Trophoblast cell (in vitro differentiated cells and primary cell): ENCODE data around the gene CCDC88B.
"Not testable (repeated sequence)": the region's sequence is repeated elsewhere in the genome, so short reads cannot be mapped to it uniquely, and the experiment has no call there.

Experiments
- DNase-seq, 2 donors: peaks; one replicate each; pipeline ENCODE4 v3.0.0-alpha.2; 2016
- H2AFZ ChIP-seq: 2 replicates; pipeline ENCODE4 v1.6.1; 2013; ENCODE audit warnings: low read length, moderate library complexity, mild to moderate bottlenecking; ENCODE audit not compliant: insufficient read depth, poor library complexity
- H2AK5ac ChIP-seq: 2 replicates; pipeline ENCODE4 v1.6.1; 2013; ENCODE audit warnings: mild to moderate bottlenecking, low read length
- H2BK120ac ChIP-seq: 2 replicates; pipeline ENCODE4 v1.6.1; 2013; ENCODE audit warnings: low read length, mild to moderate bottlenecking, moderate library complexity; ENCODE audit not compliant: insufficient read depth, poor library complexity
- H2BK12ac ChIP-seq: 2 replicates; pipeline ENCODE4 v1.6.1; 2013; ENCODE audit warnings: mild to moderate bottlenecking, low read length, moderate library complexity
- H2BK5ac ChIP-seq: 2 replicates; pipeline ENCODE4 v1.6.1; 2013; ENCODE audit warnings: low read length, low read depth, moderate library complexity, mild to moderate bottlenecking; ENCODE audit not compliant: poor library complexity
- H3K14ac ChIP-seq: 2 replicates; pipeline ENCODE4 v1.6.1; 2013; ENCODE audit warnings: mild to moderate bottlenecking, low read length
- H3K18ac ChIP-seq: 2 replicates; pipeline ENCODE4 v1.6.1; 2013; ENCODE audit warnings: mild to moderate bottlenecking, low read length
- H3K23ac ChIP-seq: 2 replicates; pipeline ENCODE4 v1.6.1; 2013; ENCODE audit warnings: low read length
- H3K27ac ChIP-seq: 2 replicates; pipeline ENCODE4 v1.5.1; 2013; ENCODE audit warnings: low read depth, mild to moderate bottlenecking, inconsistent platforms, low read length, moderate library complexity
- H3K27me3 ChIP-seq: 2 replicates; pipeline ENCODE4 v1.6.1; 2013; ENCODE audit warnings: inconsistent platforms, mild to moderate bottlenecking, low read length, moderate library complexity; ENCODE audit not compliant: insufficient read depth
- H3K36me3 ChIP-seq, 2 experiments: 1 replicate in 1 of 2; 2 replicates in 1 of 2; pipeline ENCODE4 v1.6.1; 2013; ENCODE audit warnings: low read length in 2 of 2, mild to moderate bottlenecking in 2 of 2, moderate library complexity in 1 of 2; ENCODE audit not compliant: insufficient read depth in 2 of 2, control insufficient read depth in 1 of 2
- H3K4ac ChIP-seq: 2 replicates; pipeline ENCODE4 v1.6.1; 2013; ENCODE audit warnings: low read depth, mild to moderate bottlenecking, low read length, moderate library complexity
- H3K4me1 ChIP-seq, 2 experiments: 1 replicate in 1 of 2; 2 replicates in 1 of 2; pipeline ENCODE4 v1.6.1; 2013; ENCODE audit warnings: low read length in 2 of 2, mild to moderate bottlenecking in 2 of 2, moderate library complexity in 1 of 2; ENCODE audit not compliant: insufficient read depth in 2 of 2, control insufficient read depth in 1 of 2
- H3K4me2 ChIP-seq: 2 replicates; pipeline ENCODE4 v1.6.1; 2013; ENCODE audit warnings: inconsistent platforms, mild to moderate bottlenecking, low read length, moderate library complexity
- H3K4me3 ChIP-seq: 2 replicates; pipeline ENCODE4 v1.5.1; 2013; ENCODE audit warnings: mild to moderate bottlenecking, low read depth, low read length, inconsistent platforms
- H3K79me1 ChIP-seq: one replicate; pipeline ENCODE4 v1.6.1; 2013; ENCODE audit warnings: low read length
- H3K79me2 ChIP-seq: 2 replicates; pipeline ENCODE4 v1.6.1; 2013; ENCODE audit warnings: low read length, mild to moderate bottlenecking; ENCODE audit not compliant: control insufficient read depth, insufficient read depth, poor library complexity
- H3K9ac ChIP-seq: 2 replicates; pipeline ENCODE4 v1.6.1; 2013; ENCODE audit warnings: mild to moderate bottlenecking, low read length
- H3K9me3 ChIP-seq: 2 replicates; pipeline ENCODE4 v1.6.1; 2013; ENCODE audit warnings: low read depth, mild to moderate bottlenecking, control low read depth, inconsistent platforms, low read length; ENCODE audit not compliant: insufficient read depth
- H4K12ac ChIP-seq: 2 replicates; pipeline ENCODE4 v1.6.1; 2013; ENCODE audit warnings: low read depth, mild to moderate bottlenecking, low read length, moderate library complexity
- H4K8ac ChIP-seq: 2 replicates; pipeline ENCODE4 v1.6.1; 2013; ENCODE audit warnings: low read depth, mild to moderate bottlenecking, low read length, moderate library complexity
- H4K91ac ChIP-seq: one replicate; pipeline ENCODE4 v1.6.1; 2013; ENCODE audit warnings: low read depth, mild to moderate bottlenecking, low read length, moderate library complexity
- WGBS: extraction: QIAGEN DNeasy Blood & Tissue Kit; methylation state at CpG from one replicate; pipeline ENCODE4 v1.1.7; 2013; ENCODE audit warnings: missing lambda C conversion rate; ENCODE audit not compliant: insufficient read length, insufficient coverage; ENCODE audit errors: extremely low coverage; 5-methylcytosine and 5-hydroxymethylcytosine counted together

CCDC88B gene

DNA sequence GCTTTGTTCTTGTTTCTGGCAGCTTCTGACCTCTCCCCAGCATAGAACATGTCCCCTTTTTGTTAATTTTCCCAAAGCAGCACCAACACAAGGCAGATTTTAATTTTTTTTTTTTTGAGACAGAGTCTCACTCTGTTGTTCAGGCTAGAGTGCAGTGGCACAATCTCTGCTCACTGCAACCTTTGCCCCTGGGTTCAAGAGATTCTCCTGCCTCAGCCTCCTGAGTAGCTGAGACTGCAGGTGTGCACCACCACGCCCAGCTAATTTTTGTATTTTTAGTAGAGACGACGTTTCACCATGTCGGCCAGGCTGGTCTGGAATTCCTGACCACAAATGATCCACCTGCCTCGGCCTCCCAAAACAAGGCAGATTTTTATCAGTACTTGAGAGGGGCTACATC lies 32.2 kb upstream of the CCDC88B start:
- Histone ChIP-seq H3K4me1 (peaks cover 15 to 18% of the 10 kb centered on the region in 2 experiments), H3K36me3 (peaks cover 8 to 12% of the 10 kb centered on the region in 2 experiments), H3K79me1 (peaks cover 15% of the 10 kb centered on the region)
- not testable (repeated sequence) for H2BK12ac ChIP-seq, H2BK120ac ChIP-seq, H3K23ac ChIP-seq, H2BK5ac ChIP-seq, H3K4me3 ChIP-seq, H2AK5ac ChIP-seq, H3K27me3 ChIP-seq, H3K27ac ChIP-seq, H3K9me3 ChIP-seq, H2AFZ ChIP-seq, DNase-seq, H3K9ac ChIP-seq, H3K14ac ChIP-seq, H3K4me2 ChIP-seq, H4K12ac ChIP-seq, H3K4ac ChIP-seq, H3K18ac ChIP-seq, H3K79me2 ChIP-seq, H4K8ac ChIP-seq, H4K91ac ChIP-seq
- no CpG with 5 or more reads among the region's 5 CpGs for WGBS

DNA sequence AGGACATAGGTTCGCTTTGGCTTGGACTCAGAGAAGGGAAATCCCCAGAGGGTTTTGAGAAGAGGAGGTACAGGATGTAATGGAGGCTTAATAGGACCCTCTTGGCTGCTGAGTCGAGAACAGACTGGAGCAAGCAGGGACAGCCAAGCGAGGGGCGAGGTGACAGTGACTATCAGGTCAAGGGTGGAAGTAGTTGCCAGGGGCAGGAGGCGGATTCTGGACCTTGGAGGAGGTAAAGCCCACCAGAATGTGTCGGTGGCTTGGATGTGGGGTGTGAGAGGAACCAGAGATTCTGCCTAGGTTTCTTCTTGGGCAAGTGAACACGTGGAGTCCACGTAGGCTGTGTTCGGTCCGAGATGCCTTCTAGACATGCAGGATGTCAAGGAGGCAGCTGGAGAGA lies 27.1 kb upstream of the CCDC88B start:
- H3K79me2 ChIP-seq: peaks cover 4% of the 10 kb centered on the region
- H4K91ac ChIP-seq: no peak overlapping the region
- H2AK5ac ChIP-seq: no peak overlapping the region
- WGBS: no CpG with 5 or more reads among the region's 10 CpGs
- H3K79me1 ChIP-seq: peaks cover 9% of the 10 kb centered on the region
- no peak overlapping the region for H3K14ac ChIP-seq
- no peak overlapping the region for H3K23ac ChIP-seq
- no peak overlapping the region for H2BK5ac ChIP-seq
- peaks cover 9 to 10% of the 10 kb centered on the region in 2 experiments for H3K4me1 ChIP-seq
- peaks cover 2% of the 10 kb centered on the region for H3K9me3 ChIP-seq
- H3K9ac ChIP-seq: no peak overlapping the region
- no peak overlapping the region for H3K4me2 ChIP-seq
- no peak for DNase-seq
- peak overlapping the region; percentile 51 for H4K12ac ChIP-seq
- peaks cover 34 to 40% of the 10 kb centered on the region in 2 experiments for H3K36me3 ChIP-seq
- no peak overlapping the region for H3K18ac ChIP-seq
- H4K8ac ChIP-seq: no peak overlapping the region
- H2AFZ ChIP-seq: no peak overlapping the region
- no peak overlapping the region for H3K4me3 ChIP-seq
- no peak overlapping the region for H3K4ac ChIP-seq
- H3K27me3 ChIP-seq: no peaks in the 10 kb centered on the region
- no peak overlapping the region for H3K27ac ChIP-seq
- H2BK120ac ChIP-seq: no peak overlapping the region
- H2BK12ac ChIP-seq: no peak overlapping the region

DNA sequence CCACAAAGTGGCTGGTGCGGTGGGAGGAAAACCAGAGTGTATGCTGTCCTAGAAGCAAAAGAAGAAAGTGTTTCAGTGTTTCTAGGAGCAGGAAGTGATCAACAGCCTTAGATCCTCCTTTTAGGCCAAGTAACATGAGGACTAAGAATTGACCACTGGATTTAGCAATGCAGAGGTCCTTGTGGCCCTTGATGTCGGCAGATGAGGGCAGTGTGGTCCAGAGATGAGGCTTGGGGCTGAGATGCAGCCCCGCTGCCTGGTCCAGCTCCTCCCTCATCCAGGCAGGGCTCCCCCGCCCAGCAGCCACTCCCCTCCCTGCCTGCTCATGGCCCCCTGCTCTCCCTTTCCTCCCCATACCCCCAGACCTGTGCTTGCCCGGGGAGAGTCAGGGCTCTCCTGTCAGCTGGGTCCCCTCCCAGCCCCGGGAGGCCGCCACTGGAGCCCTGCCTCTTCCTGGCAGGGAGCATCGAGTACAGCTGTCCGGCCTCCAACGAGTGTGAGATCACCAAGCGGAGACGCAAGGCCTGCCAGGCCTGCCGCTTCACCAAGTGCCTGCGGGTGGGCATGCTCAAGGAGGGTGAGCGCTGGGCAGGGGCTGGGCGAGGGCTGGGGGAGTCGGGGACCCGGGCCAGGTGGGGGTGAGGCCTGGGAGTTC lies 26.4 kb upstream of the CCDC88B start:
- WGBS: no CpG with 5 or more reads among the region's 18 CpGs
- no peak overlapping the region for H2AK5ac ChIP-seq
- H4K91ac ChIP-seq: no peak overlapping the region

DNA sequence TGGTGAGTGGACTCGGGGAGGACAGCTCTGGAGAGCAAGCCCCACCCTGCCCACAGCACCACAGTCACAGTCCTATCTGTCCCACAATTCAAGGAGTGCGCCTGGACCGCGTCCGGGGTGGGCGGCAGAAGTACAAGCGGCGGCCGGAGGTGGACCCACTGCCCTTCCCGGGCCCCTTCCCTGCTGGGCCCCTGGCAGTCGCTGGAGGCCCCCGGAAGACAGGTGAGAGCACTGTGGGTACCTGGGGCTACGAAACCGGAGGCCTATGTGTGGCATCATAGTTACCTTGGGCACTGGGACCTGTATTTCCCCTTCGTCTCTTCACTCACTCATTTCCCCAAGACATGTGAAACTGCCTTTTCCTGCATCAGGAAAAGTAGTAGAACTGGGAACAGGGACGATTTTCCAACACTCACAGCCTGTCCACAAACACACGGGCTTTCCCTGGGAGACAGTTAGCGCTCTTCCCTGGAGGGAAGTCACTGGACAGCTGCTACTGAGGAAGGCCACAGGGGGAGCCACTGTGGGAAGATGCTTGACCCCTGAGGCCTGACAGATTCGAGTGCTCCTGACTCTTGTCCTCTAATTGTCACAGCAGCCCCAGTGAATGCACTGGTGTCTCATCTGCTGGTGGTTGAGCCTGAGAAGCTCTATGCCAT lies 25.7 kb upstream of the CCDC88B start:
- Histone ChIP-seq H3K23ac (no peak overlapping the region), H2AK5ac (no peak overlapping the region), H3K4me1 (peaks cover 9 to 14% of the 10 kb centered on the region in 2 experiments), H3K9ac (no peak overlapping the region), H2AFZ (no peak overlapping the region), H3K4me3 (no peak overlapping the region), H3K14ac (no peak overlapping the region), H2BK5ac (no peak overlapping the region), H2BK12ac (no peak overlapping the region), H3K4me2 (no peak overlapping the region), H2BK120ac (no peak overlapping the region), H3K79me2 (peaks cover 9% of the 10 kb centered on the region), H3K36me3 (peaks cover 34 to 37% of the 10 kb centered on the region in 2 experiments), H4K8ac (no peak overlapping the region), H3K27ac (no peak overlapping the region), H3K4ac (no peak overlapping the region), H3K9me3 (peaks cover 2% of the 10 kb centered on the region), H4K91ac (no peak overlapping the region), H3K27me3 (no peaks in the 10 kb centered on the region), H3K79me1 (peaks cover 16% of the 10 kb centered on the region), H4K12ac (no peak overlapping the region), H3K18ac (no peak overlapping the region)
- WGBS: no CpG with 5 or more reads among the region's 19 CpGs
- no peak for DNase-seq

More for the DNA sequence above, 26.4 kb upstream of the CCDC88B start:
- no peak overlapping the region for H4K8ac ChIP-seq
- H3K4ac ChIP-seq: no peak overlapping the region
- H3K36me3 ChIP-seq: peaks cover 34 to 37% of the 10 kb centered on the region in 2 experiments
- no peak overlapping the region for H4K12ac ChIP-seq
- H2BK5ac ChIP-seq: no peak overlapping the region
- no peak overlapping the region for H3K14ac ChIP-seq
- no peak overlapping the region for H3K23ac ChIP-seq
- no peak overlapping the region for H3K27ac ChIP-seq
- peaks cover 14% of the 10 kb centered on the region for H3K79me1 ChIP-seq
- peaks cover 2% of the 10 kb centered on the region for H3K9me3 ChIP-seq
- H2AFZ ChIP-seq: no peak overlapping the region
- peaks cover 9% of the 10 kb centered on the region for H3K79me2 ChIP-seq
- H3K9ac ChIP-seq: no peak overlapping the region
- H3K27me3 ChIP-seq: no peaks in the 10 kb centered on the region
- no peak overlapping the region for H3K18ac ChIP-seq
- H2BK120ac ChIP-seq: no peak overlapping the region
- H3K4me3 ChIP-seq: no peak overlapping the region
- DNase-seq: no peak
- H3K4me1 ChIP-seq: peaks cover 9 to 10% of the 10 kb centered on the region in 2 experiments
- H2BK12ac ChIP-seq: no peak overlapping the region
- H3K4me2 ChIP-seq: no peak overlapping the region
